Prostate gland (tissue), 2 donors: ENCODE results near the gene RRAS. TPM values are rescaled to one million over a fixed set of nuclear protein-coding genes. Genes with fewer than 3 reads are reported as not detected.

Experiments used
- DNase-seq: peaks from one replicate; pipeline ENCODE4 v3.0.0-alpha.2; 2019; ENCODE audit warnings: low spot score
- H3K27ac ChIP-seq, 2 donors: fragments of 200-600 bp; sonication (generic); 2 replicates each; pipeline ENCODE4 v1.5.1; 2017 to 2019
- H3K27me3 ChIP-seq: fragments of 200-600 bp; sonication (generic); replicated peaks from 2 replicates; pipeline ENCODE4 v1.5.1; 2019; ENCODE audit not compliant: insufficient read depth
- H3K36me3 ChIP-seq, 2 donors: fragments of 200-600 bp; sonication (generic); 1 replicate in 1 of 2; 2 replicates in 1 of 2; pipeline versions ENCODE4 v1.5.1 to v1.8.1; 2017 to 2019
- H3K4me1 ChIP-seq: fragments of 200-600 bp; sonication (generic); replicated peaks from 2 replicates; pipeline ENCODE4 v1.5.1; 2019
- H3K4me3 ChIP-seq, 2 donors: fragments of 200-600 bp; sonication (generic); 2 replicates each; pipeline ENCODE4 v1.5.1; 2017 to 2019
- H3K9me3 ChIP-seq: fragments of 200-600 bp; sonication (generic); 2 replicates; pipeline ENCODE4 v1.5.1; 2017
- POLR2A ChIP-seq: fragments of 450-650 bp; IDR thresholded peaks from one replicate; pipeline ENCODE4 v1.6.1; 2016; ENCODE audit warnings: antibody characterized with exemption, mild to moderate bottlenecking
- POLR2AphosphoS5 ChIP-seq: sonication (generic); formaldehyde crosslinking; IDR thresholded peaks from one replicate; pipeline ENCODE4 v1.6.1; 2017; ENCODE audit warnings: antibody characterized with exemption
- WGBS: methylation state at CpG from one replicate; pipeline ENCODE4 v1.1.5; 2018; 5-methylcytosine and 5-hydroxymethylcytosine counted together
- intact Hi-C: fragments of 100-400 bp; cut with DNase I; formaldehyde crosslinking; loops from one replicate; pipeline ENCODE4 v1.14.2; 2022
- total RNA-seq, 2 donors: library from RNA; depleted of rRNA; stranded (reverse); fragments of >200 nt; gene quantifications; one replicate each; pipeline ENCODE4 v1.1.0, GENCODE V29; 2016
- TF ChIP-seq, protein P1 (sequence below), 4 experiments: fragments of 200-600 bp in 2 of 4; fragments of 450-650 bp in 2 of 4; sonication (generic) in 2 of 4; IDR thresholded peaks; 1 replicate in 3 of 4; 2 replicates in 1 of 4; pipeline ENCODE4 v1.5.1; 2016 to 2019; ENCODE audit warnings: antibody characterized with exemption in 4 of 4, mild to moderate bottlenecking in 2 of 4, moderate library complexity in 2 of 4

The RRAS gene
- 10 to 100 TPM; 59.1 to 72.3 TPM for total RNA-seq

DNA sequence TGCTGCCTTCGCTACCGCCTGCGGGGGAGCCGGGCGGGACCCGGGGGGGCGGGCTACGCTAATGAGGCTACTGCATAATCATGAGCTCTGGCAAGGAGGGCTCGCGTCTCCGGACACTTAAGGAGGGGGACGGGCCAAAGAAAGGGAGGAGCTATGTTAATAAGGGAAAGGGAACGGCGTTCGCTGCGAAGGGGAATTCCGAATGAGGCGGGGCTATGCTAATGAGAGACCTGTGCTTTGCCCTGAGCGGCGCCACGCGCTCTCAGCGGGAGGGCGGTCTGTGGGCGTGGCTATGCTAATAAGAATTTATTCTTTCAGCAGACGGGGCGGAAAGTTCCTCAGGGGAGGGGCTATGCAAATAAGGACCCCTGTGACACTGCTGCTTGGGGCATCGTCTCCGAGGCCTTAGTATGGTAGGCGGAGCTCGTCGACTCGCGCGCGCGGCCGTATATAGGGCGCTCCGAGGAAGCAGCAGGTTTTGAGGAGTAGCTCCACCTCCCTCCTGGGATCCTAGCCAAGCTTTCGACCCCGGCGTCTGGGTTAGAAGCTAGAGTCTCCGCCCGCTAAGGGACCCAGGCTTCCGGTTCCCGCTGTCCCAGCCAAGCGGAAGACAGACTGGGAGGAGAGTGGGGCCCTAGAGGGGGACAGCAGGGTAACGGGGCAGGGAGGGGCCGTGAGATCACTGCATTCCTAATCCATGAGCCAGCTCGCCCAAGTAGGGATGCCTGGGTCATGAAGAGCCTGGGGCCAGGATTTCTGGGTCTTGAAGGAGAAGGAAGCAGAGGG, at the start of gene RRAS:
Gene RRAS, minus strand, starts transcription at position 31 of the 786 bp plus-strand sequence. CDS start 45 bp downstream, outside the sequence.
- H3K36me3 ChIP-seq = no peaks in the 10 kb centered on the region
- H3K9me3 ChIP-seq = no peaks in the 10 kb centered on the region
- no peaks in the 10 kb centered on the region for H3K27me3 ChIP-seq
- peak within 1 kb of the TSS; percentile 52 to 73 for H3K4me3 ChIP-seq
- H3K4me1 ChIP-seq = peaks cover 22% of the 10 kb centered on the region
- peak within 1 kb of the TSS; percentile 97 to 98 for H3K27ac ChIP-seq
- intact Hi-C loops = no loop called here
- TF ChIP-seq, protein P1, sequence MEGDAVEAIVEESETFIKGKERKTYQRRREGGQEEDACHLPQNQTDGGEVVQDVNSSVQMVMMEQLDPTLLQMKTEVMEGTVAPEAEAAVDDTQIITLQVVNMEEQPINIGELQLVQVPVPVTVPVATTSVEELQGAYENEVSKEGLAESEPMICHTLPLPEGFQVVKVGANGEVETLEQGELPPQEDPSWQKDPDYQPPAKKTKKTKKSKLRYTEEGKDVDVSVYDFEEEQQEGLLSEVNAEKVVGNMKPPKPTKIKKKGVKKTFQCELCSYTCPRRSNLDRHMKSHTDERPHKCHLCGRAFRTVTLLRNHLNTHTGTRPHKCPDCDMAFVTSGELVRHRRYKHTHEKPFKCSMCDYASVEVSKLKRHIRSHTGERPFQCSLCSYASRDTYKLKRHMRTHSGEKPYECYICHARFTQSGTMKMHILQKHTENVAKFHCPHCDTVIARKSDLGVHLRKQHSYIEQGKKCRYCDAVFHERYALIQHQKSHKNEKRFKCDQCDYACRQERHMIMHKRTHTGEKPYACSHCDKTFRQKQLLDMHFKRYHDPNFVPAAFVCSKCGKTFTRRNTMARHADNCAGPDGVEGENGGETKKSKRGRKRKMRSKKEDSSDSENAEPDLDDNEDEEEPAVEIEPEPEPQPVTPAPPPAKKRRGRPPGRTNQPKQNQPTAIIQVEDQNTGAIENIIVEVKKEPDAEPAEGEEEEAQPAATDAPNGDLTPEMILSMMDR (IDR thresholded peaks at IDR 0.05) = peak in 1 of 4 experiments; percentile 21
- peak; percentile 95 for TF ChIP-seq POLR2AphosphoS5
- TF ChIP-seq POLR2A = peak; percentile 75
- DNase-seq = peak; percentile 100
- under 1% methylated on average over 51 of the region's 51 CpGs for WGBS

DNA sequence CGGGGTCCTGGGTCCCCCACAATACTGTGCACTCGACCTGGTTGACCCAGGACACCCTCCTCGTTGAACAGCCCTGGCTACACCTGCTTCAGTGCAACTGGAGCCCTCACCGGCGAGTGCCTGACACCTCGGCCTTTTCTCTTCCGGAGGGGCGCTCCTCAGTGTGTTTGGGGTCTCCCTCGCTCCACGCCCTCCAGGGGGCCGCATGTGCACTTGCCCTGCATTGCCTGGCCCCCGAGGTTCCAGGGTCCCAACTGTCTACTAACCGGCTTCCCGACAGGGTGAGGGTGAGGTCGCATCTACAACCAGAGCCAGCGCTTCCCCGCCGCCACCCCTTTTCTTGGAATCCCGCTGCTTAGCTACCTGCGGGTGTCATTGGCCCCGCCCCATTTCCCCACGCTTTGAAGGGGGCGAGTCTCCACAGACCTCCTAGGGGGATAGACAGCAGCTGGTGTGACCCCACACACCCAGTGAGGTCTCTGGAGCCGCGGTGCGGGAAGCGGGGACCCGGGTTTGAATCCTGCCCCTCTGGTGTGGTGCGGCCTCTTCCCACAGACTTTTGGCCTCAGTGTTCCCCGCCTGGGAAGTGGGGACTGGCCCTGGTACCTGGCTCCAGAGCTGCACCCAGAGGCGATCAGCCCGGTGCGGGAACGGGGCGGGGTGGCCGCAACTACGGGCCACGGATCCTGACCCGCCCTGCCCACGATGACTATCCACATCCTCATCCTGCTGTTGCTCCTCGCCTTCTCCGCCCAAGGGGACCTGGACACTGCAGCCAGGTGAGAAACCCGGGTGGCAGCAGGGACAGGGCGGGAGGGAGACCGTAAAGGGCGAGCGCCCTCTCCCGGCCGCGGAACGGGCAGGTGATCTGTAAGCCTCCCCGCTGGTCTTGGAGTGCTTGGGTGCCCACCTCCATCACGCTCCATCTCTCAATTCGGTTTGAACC, 49.5 kb upstream of the RRAS start, which contains the start of gene ADM5:
Gene ADM5, plus strand, starts transcription at position 462 of the 946 bp plus-strand sequence. Its CDS starts 244 bp downstream, at position 706.
- intact Hi-C loops = loop anchor here (5.0 kb wide), 1 partner anchor 78 kb away; the partner anchor contains the start of gene AP2A1
- H3K27me3 ChIP-seq = no peaks in the 10 kb centered on the region
- 26% methylated on average over 37 of the region's 54 CpGs for WGBS
- H3K4me1 ChIP-seq = no peaks in the 10 kb centered on the region
- TF ChIP-seq POLR2AphosphoS5 (no peak), POLR2A (no peak)
- TF ChIP-seq, protein P1 (IDR thresholded peaks at IDR 0.05) = peak; percentile 28 to 64 (median 42)
- H3K4me3 ChIP-seq = peak within 1 kb of the TSS; percentile 28 to 44
- peak within 1 kb of the TSS; percentile 58 to 68 for H3K27ac ChIP-seq
- peaks cover 0 to 21% of the 10 kb centered on the region in 2 donors for H3K36me3 ChIP-seq
- DNase-seq = peak; percentile 71
- no peaks in the 10 kb centered on the region for H3K9me3 ChIP-seq

DNA sequence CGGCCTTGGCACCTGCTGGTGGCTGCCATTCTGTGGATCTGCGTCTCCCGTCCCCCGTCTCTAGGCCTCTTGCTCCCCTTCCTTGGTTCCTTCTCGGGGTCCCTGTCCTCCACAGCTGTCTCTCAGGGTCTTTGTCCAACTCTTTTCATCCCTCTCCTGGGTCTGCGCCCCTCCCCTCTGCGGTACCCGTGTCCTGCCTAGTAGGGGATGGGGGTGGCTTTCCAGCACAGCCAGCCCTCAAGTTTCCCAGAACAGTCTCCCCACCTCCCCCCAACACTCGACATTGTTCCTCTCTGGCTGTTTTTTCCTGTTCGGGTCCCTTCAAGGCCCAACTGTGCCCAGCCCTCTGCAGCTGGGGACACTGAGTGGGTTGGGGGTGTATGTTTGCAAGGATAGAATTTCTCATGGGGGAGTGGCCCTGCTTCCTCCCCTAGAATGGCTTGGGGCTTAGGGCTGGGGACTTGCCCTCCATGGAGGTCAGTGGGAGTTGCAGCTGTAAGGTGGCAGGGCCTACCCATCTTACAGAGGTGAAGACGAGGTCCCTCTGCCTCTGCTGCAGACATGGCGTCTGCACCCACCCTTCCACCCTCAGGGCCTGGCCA, 48.7 kb upstream of the RRAS start:
- Histone ChIP-seq H3K27me3 (no peaks in the 10 kb centered on the region), H3K4me1 (no peaks in the 10 kb centered on the region), H3K9me3 (no peaks in the 10 kb centered on the region), H3K27ac (no peak overlapping the region), H3K4me3 (no peak overlapping the region), H3K36me3 (peaks cover 0 to 21% of the 10 kb centered on the region in 2 donors)
- DNase-seq = no peak
- TF ChIP-seq, protein P1 (IDR thresholded peaks at IDR 0.05) = no peak
- no peak for TF ChIP-seq POLR2A
- no peak for TF ChIP-seq POLR2AphosphoS5
- intact Hi-C loops = no loop called here
- 75% methylated on average over 12 of the region's 12 CpGs for WGBS

DNA sequence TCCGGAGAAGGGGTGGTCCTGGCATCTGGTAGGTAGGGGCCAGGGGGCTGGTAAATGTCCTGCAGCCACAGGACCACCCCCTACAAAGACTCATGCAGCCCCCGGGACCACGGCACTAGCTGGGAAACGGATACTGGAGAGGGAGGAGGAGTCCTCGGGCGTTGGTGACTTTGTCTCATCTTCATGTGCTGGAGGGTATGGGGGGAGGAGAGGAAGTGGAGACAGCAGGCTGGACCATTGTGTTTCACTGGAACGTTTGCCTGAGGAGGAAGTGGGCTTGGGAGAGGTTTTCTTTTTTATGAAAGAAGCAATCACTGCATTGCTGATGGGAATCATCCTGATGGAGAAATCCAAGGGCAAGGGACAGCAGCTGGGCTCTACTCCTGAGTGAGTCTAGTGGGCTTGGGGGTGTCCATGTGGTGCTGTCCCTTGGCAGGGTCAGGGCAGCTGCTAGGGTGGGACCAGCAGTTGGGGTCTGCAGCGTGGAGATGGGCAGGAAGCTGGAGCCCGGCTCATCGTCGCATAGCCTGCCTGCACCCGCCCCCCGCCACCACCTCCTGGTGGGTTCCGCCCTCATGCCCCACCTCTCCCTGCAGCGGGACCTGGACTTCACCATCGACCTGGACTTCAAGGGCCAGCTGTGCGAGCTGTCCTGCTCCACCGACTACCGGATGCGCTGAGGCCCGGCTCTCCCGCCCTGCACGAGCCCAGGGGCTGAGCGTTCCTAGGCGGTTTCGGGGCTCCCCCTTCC, 47.8 kb upstream of the RRAS start:
- peaks cover 0 to 21% of the 10 kb centered on the region in 2 donors for H3K36me3 ChIP-seq
- H3K9me3 ChIP-seq = no peaks in the 10 kb centered on the region
- no peak overlapping the region for H3K4me3 ChIP-seq
- WGBS = 66% methylated on average over 26 of the region's 26 CpGs
- DNase-seq = no peak
- no peaks in the 10 kb centered on the region for H3K4me1 ChIP-seq
- TF ChIP-seq POLR2A = no peak
- TF ChIP-seq, protein P1 (IDR thresholded peaks at IDR 0.05) = no peak
- no peak for TF ChIP-seq POLR2AphosphoS5
- H3K27me3 ChIP-seq = no peaks in the 10 kb centered on the region
- intact Hi-C loops = no loop called here
- no peak overlapping the region for H3K27ac ChIP-seq
